Activated CD4-positive, alpha-beta T cell treated with anti-CD3 and anti-CD28 coated beads for 36 hours (primary cell): Measurements from ENCODE around the gene HECTD1. TPM values are rescaled to one million over a fixed set of nuclear protein-coding genes. Genes with fewer than 3 reads are reported as not detected.
"Not testable (repeated sequence)": the region's sequence is repeated elsewhere in the genome, so short reads cannot be mapped to it uniquely, and the experiment has no call there.

Source experiments
- ATAC-seq: fragments of 200-7000 bp; cut with Tn5 transposase; one replicate; pipeline ENCODE4 v1.10.0; 2021; ENCODE audit warnings: mild to moderate bottlenecking, moderate library complexity
- CTCF ChIA-PET: fragments of 350-600 bp; sonication (Branson Sonifier 250); formaldehyde crosslinking; loops from one replicate; lab custom pipeline; 2021; ENCODE audit warnings: antibody characterized with exemption; lab: Charles Lee
- POLR2A ChIA-PET: fragments of 350-600 bp; sonication (Branson Sonifier 250); formaldehyde crosslinking; loops from one replicate; lab custom pipeline; 2021; ENCODE audit warnings: antibody characterized with exemption, inconsistent platforms; lab: Charles Lee
- DNase-seq: peaks from one replicate; pipeline ENCODE4 v3.0.0-alpha.2; 2020
- H3K27ac Mint-ChIP-seq: one replicate; pipeline ENCODE4 v1.8.0; 2021; ENCODE audit warnings: mixed read lengths
- H3K27me3 Mint-ChIP-seq: one replicate; pipeline ENCODE4 v1.8.0; 2021; ENCODE audit warnings: mixed read lengths
- H3K36me3 Mint-ChIP-seq: one replicate; pipeline ENCODE4 v1.8.0; 2021; ENCODE audit warnings: low read depth, mixed read lengths
- H3K4me1 Mint-ChIP-seq: one replicate; pipeline ENCODE4 v1.8.0; 2021; ENCODE audit warnings: mixed read lengths
- H3K4me3 Mint-ChIP-seq: one replicate; pipeline ENCODE4 v1.8.0; 2021; ENCODE audit warnings: mild to moderate bottlenecking, moderate library complexity, mixed read lengths
- H3K9me3 Mint-ChIP-seq: one replicate; pipeline ENCODE4 v1.8.0; 2021; ENCODE audit warnings: low read depth, mixed read lengths
- intact Hi-C, 2 experiments: fragments of 100-400 bp; cut with DNase I in 1 of 2; cut with micrococcal nuclease in 1 of 2; formaldehyde crosslinking; loops; one replicate each; pipeline versions ENCODE4 v1.14.2 to v1.15.1; 2022 to 2024; cut with DNase I, micrococcal nuclease
- total RNA-seq, 2 experiments: library from RNA; stranded (reverse); gene quantifications; one replicate each; pipeline ENCODE4 v1.2.3, GENCODE V29; 2021

HECTD1 gene
- total RNA-seq, 2 experiments from 2014 or later = 87.1 to 89.5 TPM

DNA sequence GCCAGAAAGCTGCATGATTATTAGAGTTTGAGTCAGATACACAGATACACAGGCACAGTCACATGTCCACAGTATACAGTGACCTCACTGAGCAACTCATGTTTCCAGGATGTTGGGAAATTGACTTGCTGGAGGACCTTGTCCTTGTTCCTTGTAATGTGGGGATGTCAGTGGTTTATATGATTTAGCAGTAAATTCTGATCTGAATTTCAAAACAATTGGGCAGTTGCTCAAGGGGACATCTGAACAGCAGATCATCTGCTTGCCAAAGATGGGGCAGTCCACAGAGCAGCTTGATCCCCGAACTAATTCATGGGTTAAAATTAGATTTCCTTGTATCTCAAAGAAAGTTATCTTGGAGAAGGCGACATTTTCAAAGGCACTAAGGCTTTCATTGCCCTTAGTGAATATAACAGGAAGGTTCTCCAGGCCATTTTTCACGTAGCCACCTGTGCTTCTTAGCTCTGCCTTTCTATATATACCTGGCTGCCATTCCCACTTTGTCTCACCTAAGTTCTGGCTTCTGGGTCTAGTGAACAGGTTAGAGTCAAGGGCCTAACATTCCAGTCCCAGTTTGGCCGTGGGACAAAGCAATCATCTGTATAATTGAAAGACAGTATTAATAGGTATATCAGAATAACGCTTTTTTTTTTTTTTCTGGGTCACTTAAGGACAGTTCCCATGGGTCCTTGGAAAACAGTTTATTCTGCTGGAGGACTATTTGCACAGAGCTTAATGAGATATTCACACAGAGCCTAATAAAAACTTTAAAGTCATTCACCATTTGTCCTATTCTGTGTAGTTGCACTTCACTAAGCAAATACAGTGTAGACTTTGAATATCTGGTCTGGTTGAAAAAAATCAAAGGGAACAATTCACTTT is 116.5 kb downstream of the HECTD1 start:
- H3K36me3 Mint-ChIP-seq = no peaks in the 10 kb centered on the region
- H3K9me3 Mint-ChIP-seq = no peaks in the 10 kb centered on the region
- CTCF ChIA-PET = interaction anchor here (1.6 to 2.0 kb wide), 2 partner anchors 8 to 110 kb away, joined by 5 to 10 read pairs; no protein-coding TSS in a partner anchor
- H3K4me3 Mint-ChIP-seq = no peak overlapping the region
- intact Hi-C loops = no loop called here
- H3K27me3 Mint-ChIP-seq = no peaks in the 10 kb centered on the region
- no peak for DNase-seq
- POLR2A ChIA-PET = no interaction called here
- no peak overlapping the region for H3K27ac Mint-ChIP-seq
- ATAC-seq = no peak
- no peaks in the 10 kb centered on the region for H3K4me1 Mint-ChIP-seq

DNA sequence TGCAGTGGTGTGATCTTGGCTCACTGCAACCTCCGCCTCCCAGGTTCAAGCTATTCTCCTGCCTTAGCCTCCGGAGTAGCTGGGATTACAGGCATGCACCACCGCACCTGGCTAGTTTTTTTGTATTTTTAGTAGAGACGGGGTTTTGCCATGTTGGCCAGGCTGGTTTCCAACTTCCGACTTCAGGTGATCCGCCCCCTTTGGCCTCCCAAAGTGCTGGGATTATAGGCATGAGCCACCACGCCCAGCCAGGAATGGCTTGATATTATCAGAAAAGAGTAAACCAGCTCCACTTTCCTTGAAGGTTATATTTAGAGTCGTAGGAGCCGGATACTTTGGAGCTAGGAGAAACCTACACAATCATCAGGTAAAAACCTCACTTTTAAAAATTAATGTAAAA is 121.1 kb downstream of the HECTD1 start:
- H3K27me3 Mint-ChIP-seq, H3K27ac Mint-ChIP-seq, POLR2A ChIA-PET, H3K4me3 Mint-ChIP-seq, DNase-seq, intact Hi-C loops, H3K4me1 Mint-ChIP-seq, ATAC-seq, H3K9me3 Mint-ChIP-seq, H3K36me3 Mint-ChIP-seq: not testable (repeated sequence)
- CTCF ChIA-PET = interaction anchor here (0.7 to 1.6 kb wide), 3 partner anchors 30 to 108 kb away, joined by 4 to 7 read pairs (median 5); no protein-coding TSS in a partner anchor

DNA sequence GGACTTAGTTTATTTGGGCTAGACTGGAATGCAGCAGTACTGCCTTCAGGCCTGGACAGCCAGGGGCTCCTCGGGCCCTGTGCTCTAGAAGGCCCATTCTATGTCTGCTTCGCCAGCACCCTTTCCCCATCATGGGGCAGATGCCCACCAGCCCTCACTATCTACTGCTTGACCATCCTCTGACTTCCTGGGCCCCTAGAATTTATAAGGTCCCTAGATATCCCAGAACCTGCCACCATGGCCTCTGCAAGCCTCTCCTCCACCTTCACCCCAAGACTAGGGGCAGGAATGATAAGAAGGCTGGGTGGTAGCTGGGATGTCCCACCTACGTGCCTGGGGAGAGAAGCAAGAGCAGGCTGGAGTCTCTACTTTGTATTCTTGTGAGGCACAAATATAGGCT is 122.6 kb downstream of the HECTD1 start:
- no peaks in the 10 kb centered on the region for H3K4me1 Mint-ChIP-seq
- POLR2A ChIA-PET = no interaction called here
- no peak overlapping the region for H3K27ac Mint-ChIP-seq
- H3K9me3 Mint-ChIP-seq = no peaks in the 10 kb centered on the region
- intact Hi-C loops = no loop called here
- H3K4me3 Mint-ChIP-seq = no peak overlapping the region
- no peaks in the 10 kb centered on the region for H3K27me3 Mint-ChIP-seq
- DNase-seq (no peak), ATAC-seq (no peak)
- CTCF ChIA-PET = interaction anchor here (0.6 kb wide), 1 partner anchor 559 kb away, joined by 4 read pairs; no protein-coding TSS in a partner anchor
- peaks cover 2% of the 10 kb centered on the region for H3K36me3 Mint-ChIP-seq

DNA sequence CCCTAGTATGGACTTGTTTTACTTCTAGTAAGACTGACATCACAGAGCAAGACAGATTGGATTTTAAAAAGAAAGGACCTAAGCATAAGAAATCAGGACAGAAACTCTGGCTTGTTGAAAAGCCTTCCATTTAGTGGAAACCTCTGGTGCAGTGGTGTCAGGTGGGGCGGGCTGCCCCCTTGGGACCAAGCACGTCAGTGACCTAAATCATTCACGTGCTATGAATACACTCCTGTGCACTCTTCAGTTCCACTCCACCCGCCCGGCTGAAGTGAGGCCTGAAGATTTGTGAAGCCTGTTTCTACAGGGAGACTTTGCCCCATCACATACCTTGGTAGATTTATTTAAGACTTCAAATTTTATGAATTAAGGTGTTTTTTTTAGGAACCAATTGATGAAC is 123.2 kb downstream of the HECTD1 start:
- no peak overlapping the region for H3K4me3 Mint-ChIP-seq
- ATAC-seq (no peak), DNase-seq (no peak)
- intact Hi-C loops = loop anchor here in 1 of 2 experiments (5.0 kb wide), 1 partner anchor 57 kb away; the partner anchor contains the start of genes AP4S1 and STRN3
- H3K4me1 Mint-ChIP-seq = no peaks in the 10 kb centered on the region
- H3K36me3 Mint-ChIP-seq = peaks cover 2% of the 10 kb centered on the region
- CTCF ChIA-PET = no interaction called here
- POLR2A ChIA-PET = no interaction called here
- no peaks in the 10 kb centered on the region for H3K9me3 Mint-ChIP-seq
- H3K27me3 Mint-ChIP-seq = no peaks in the 10 kb centered on the region
- no peak overlapping the region for H3K27ac Mint-ChIP-seq

DNA sequence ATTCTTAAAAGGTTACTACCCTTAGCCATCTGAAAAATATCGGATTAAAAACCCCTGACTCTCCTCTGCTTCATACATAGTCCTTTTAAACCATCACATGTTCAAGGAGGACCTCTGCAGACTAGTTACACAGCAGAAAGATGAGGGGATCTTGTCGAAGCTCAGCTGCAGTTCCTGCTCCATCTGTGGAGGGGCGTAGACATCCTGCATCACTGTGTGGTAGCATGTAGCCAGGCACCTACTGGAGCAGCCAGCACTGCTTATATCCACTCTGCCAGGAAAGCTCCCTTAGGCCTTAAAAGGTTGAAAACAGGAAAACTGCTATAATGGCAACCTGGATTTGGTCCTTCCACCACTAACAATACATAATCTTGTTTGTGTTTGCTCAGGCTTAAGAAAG is 123.8 kb downstream of the HECTD1 start:
- POLR2A ChIA-PET = no interaction called here
- H3K27me3 Mint-ChIP-seq = no peaks in the 10 kb centered on the region

DNA sequence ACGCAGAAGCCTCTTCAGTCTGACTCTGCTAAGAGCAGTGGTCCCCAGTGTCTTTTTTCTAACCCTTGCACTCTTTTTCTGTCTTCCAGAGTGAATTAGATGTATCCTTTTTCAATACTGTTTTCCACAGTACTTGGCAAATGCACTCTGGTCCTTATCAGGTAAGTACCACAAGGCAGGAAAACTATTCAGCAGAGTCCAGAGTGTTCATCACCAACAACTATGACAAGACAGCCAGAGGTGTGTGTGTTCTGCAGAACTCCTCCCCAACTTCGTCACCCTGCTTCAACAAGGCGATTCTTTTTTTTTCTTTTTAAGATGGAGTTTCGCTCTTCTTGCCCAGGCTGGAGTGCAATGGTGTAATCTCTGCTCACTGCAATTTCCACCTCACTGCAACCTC is 127.1 kb downstream of the HECTD1 start:
- CTCF ChIA-PET = interaction anchor here (0.7 kb wide), 1 partner anchor 210 kb away, joined by 4 read pairs; no protein-coding TSS in a partner anchor
- DNase-seq = no peak
- Mint-ChIP-seq H3K27me3 (no peaks in the 10 kb centered on the region), H3K4me1 (no peaks in the 10 kb centered on the region), H3K27ac (no peak overlapping the region), H3K9me3 (no peaks in the 10 kb centered on the region), H3K4me3 (no peak overlapping the region), H3K36me3 (peaks cover 2% of the 10 kb centered on the region)
- intact Hi-C loops = loop anchor here in 1 of 2 experiments (5.0 kb wide), 1 partner anchor 53 kb away; the partner anchor contains the start of genes AP4S1 and STRN3
- POLR2A ChIA-PET = no interaction called here
- no peak for ATAC-seq

More for the DNA sequence above, 123.8 kb downstream of the HECTD1 start:
- H3K36me3 Mint-ChIP-seq = peaks cover 2% of the 10 kb centered on the region
- DNase-seq (no peak), ATAC-seq (no peak)
- no peaks in the 10 kb centered on the region for H3K4me1 Mint-ChIP-seq
- intact Hi-C loops = loop anchor here (2.0 to 5.0 kb wide), 3 partner anchors 56 to 427 kb away; partner anchors contain the start of genes STRN3 (in 2 of the 2) and AP4S1 (in 1 of the 2)
- H3K4me3 Mint-ChIP-seq = no peak overlapping the region
- H3K9me3 Mint-ChIP-seq = no peaks in the 10 kb centered on the region
- no peak overlapping the region for H3K27ac Mint-ChIP-seq
- CTCF ChIA-PET = no interaction called here

DNA sequence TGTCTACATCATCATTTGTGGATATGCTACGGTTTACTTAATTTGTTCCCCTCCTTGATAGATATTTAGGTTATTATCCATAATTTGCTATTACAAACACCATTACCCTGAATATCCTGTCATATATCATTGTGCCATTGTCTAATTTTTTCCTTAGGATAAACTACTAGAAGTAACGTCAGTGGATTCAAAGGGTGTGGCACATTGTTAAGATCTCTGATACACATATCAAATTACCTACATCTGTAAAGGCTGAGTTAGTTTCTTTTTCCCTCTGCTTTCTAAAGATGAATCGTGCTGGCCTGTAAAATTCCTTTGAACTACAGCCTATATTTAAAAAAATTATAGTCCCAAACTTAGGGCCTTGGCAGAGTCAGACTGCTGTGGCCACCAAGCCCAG is 127.5 kb downstream of the HECTD1 start:
- Mint-ChIP-seq H3K27ac (no peak overlapping the region), H3K4me3 (no peak overlapping the region), H3K27me3 (no peaks in the 10 kb centered on the region), H3K4me1 (no peaks in the 10 kb centered on the region), H3K9me3 (no peaks in the 10 kb centered on the region), H3K36me3 (peaks cover 7% of the 10 kb centered on the region)
- intact Hi-C loops = loop anchor here in 1 of 2 experiments (5.0 kb wide), 1 partner anchor 53 kb away; the partner anchor contains the start of genes AP4S1 and STRN3
- no peak for DNase-seq
- CTCF ChIA-PET = no interaction called here
- ATAC-seq = no peak
- POLR2A ChIA-PET = no interaction called here

DNA sequence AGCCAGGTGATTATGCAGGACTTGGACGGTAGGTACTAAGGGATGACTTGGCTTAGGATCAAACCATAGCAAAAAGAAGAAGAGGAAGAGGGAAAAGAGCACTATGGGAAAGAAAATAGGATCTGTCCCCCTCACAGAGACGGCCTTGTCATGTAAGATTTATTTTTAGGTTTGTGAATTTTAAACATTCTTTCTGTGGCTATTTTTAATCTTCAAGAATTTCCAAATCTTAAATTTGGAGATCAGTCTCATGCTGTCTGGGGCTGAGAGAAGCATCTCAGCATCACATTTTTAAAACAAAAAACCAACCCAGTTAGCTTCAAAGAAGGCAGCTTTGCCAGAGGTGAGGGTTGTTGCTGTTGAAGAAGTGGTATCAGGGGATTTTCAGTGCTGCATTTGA is 128.8 kb downstream of the HECTD1 start:
- peaks cover 6% of the 10 kb centered on the region for H3K36me3 Mint-ChIP-seq
- no peak for ATAC-seq

DNA sequence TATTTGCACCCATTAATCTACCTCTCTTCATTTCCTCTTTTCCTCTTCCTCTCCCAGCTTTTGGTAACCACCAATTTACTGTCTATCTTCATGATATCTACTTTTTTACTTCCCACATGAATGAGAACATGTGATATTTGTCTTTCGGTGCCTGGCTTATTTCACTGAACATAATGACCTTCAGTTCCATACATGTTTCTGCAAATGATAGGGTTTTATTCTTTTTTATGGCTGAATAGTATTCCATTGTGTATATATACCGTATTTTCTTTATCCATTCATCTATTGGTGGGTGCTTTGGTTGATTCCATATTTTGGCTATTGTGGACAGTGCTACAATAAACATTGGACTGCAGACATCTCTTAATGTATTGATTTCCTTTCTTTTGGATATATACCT is 132.4 kb downstream of the HECTD1 start:
- no peak overlapping the region for H3K4me3 Mint-ChIP-seq
- ChIA-PET CTCF (interaction anchor here (2.0 kb wide), 1 partner anchor 94 kb away, joined by 8 read pairs; no protein-coding TSS in a partner anchor), POLR2A (no interaction called here)
- H3K9me3 Mint-ChIP-seq = no peaks in the 10 kb centered on the region
- no peaks in the 10 kb centered on the region for H3K4me1 Mint-ChIP-seq
- H3K27ac Mint-ChIP-seq = no peak overlapping the region
- H3K27me3 Mint-ChIP-seq = no peaks in the 10 kb centered on the region
- H3K36me3 Mint-ChIP-seq = peaks cover 15% of the 10 kb centered on the region
- intact Hi-C loops = no loop called here
- ATAC-seq (no peak), DNase-seq (no peak)

More for the DNA sequence above, 128.8 kb downstream of the HECTD1 start:
- Mint-ChIP-seq H3K4me1 (no peaks in the 10 kb centered on the region), H3K9me3 (no peaks in the 10 kb centered on the region), H3K27ac (no peak overlapping the region), H3K27me3 (no peaks in the 10 kb centered on the region), H3K4me3 (no peak overlapping the region)
- intact Hi-C loops = no loop called here
- DNase-seq = no peak
- ChIA-PET CTCF (interaction anchor here (1.2 to 1.4 kb wide), 2 partner anchors 14 to 98 kb away, joined by 3 read pairs; no protein-coding TSS in a partner anchor), POLR2A (no interaction called here)

DNA sequence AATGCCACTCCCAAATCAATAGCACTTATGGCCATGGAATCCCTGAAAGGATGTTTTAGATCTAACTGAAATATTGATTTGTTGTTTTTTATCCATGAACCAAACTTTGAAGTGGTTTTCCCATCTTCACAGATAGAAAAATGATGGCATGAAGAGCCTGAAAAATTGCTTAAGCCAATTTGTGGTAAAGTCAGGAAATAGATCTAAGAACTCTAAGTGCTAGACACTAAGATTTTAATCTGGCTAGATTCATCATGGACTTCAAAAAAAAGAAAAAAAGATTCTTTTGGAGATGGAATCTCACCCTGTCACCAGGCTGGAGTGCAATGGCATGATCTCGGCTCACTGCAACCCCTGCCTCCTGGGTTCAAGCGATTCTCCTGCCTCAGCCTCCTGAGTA is 136.4 kb downstream of the HECTD1 start:
- DNase-seq = no peak
- no peaks in the 10 kb centered on the region for H3K9me3 Mint-ChIP-seq
- H3K4me1 Mint-ChIP-seq = no peaks in the 10 kb centered on the region
- CTCF ChIA-PET = no interaction called here
- H3K27ac Mint-ChIP-seq = no peak overlapping the region
- POLR2A ChIA-PET = no interaction called here
- H3K4me3 Mint-ChIP-seq = no peak overlapping the region
- no peak for ATAC-seq
- intact Hi-C loops = no loop called here
- H3K36me3 Mint-ChIP-seq = peaks cover 17% of the 10 kb centered on the region
- H3K27me3 Mint-ChIP-seq = no peaks in the 10 kb centered on the region

DNA sequence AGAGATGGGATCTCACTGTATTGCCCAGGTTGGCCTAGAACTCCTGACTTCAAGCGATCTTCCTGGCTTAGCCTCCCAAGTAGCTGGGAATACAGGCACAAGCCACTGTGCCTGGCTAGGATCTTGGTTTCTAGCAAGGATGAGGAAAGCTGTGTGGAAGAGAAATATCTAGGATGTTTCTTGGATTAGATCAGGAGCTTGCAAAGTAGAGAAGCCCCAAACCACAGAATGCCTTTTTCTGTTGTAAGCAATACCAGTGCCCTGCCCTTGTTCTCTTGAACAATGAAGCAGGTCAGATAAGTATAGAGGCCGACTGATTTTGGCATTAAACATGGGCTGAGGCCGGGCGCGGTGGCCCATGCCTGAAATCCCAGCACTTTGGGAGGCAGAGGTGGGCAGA is 137.2 kb downstream of the HECTD1 start:
- CTCF ChIA-PET = no interaction called here
- DNase-seq (no peak), ATAC-seq (no peak)
- no peak overlapping the region for H3K4me3 Mint-ChIP-seq
- intact Hi-C loops = no loop called here
- no peaks in the 10 kb centered on the region for H3K4me1 Mint-ChIP-seq
- no peaks in the 10 kb centered on the region for H3K9me3 Mint-ChIP-seq
- no peaks in the 10 kb centered on the region for H3K27me3 Mint-ChIP-seq
- H3K27ac Mint-ChIP-seq = no peak overlapping the region
- peaks cover 16% of the 10 kb centered on the region for H3K36me3 Mint-ChIP-seq
- POLR2A ChIA-PET = no interaction called here
